ENCODE results near the gene SIPA1L3.

DNA sequence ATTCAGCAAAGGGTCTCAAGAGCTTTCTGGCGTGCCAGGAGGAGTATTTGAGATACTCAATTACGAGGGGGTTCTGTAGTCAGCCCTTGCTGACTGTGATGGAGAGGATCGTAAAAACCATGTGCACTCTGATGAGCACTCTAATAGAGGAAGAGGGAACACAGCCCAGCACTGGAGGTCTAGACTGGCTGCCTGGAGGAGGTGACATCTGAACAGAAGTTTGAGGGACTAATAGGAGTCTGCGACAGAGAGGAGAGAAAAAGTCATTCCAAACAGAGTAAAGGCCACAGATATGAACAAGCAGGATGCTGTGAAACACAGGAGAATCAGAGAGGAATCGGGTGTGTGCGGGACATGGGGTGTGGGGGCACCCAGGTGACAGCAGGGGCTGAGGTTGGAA, 237.7 kb downstream of the SIPA1L3 start:
- TF ChIP-seq, protein P1, sequence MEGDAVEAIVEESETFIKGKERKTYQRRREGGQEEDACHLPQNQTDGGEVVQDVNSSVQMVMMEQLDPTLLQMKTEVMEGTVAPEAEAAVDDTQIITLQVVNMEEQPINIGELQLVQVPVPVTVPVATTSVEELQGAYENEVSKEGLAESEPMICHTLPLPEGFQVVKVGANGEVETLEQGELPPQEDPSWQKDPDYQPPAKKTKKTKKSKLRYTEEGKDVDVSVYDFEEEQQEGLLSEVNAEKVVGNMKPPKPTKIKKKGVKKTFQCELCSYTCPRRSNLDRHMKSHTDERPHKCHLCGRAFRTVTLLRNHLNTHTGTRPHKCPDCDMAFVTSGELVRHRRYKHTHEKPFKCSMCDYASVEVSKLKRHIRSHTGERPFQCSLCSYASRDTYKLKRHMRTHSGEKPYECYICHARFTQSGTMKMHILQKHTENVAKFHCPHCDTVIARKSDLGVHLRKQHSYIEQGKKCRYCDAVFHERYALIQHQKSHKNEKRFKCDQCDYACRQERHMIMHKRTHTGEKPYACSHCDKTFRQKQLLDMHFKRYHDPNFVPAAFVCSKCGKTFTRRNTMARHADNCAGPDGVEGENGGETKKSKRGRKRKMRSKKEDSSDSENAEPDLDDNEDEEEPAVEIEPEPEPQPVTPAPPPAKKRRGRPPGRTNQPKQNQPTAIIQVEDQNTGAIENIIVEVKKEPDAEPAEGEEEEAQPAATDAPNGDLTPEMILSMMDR (IDR thresholded peaks at IDR 0.05), result no peak
- no peak for TF ChIP-seq POLR2A (IDR thresholded peaks at IDR 0.05)
